SKM-1 treated with dmso at 0.1 percent for 144 hours (cell line): Measurements from ENCODE around the gene PXMP4.

ENCODE experiments used
- DNase-seq: peaks from one replicate; lab custom pipeline; 2025; ENCODE audit not compliant: unreplicated experiment; lab: John Stamatoyannopoulos, UW

Gene PXMP4

GRCh38 chr20:33732166-33732970 is 12.3 kb upstream of the PXMP4 start:
- DNase-seq, result peak; percentile 96

GRCh38 chr20:33731693-33732165 is 11.6 kb upstream of the PXMP4 start, which contains the start of gene ZNF341:
TSS of gene ZNF341 (plus strand) at chr20:33731996. CDS start at chr20:33732022, 26 bp downstream.
- DNase-seq, result peak; percentile 96

DNA sequence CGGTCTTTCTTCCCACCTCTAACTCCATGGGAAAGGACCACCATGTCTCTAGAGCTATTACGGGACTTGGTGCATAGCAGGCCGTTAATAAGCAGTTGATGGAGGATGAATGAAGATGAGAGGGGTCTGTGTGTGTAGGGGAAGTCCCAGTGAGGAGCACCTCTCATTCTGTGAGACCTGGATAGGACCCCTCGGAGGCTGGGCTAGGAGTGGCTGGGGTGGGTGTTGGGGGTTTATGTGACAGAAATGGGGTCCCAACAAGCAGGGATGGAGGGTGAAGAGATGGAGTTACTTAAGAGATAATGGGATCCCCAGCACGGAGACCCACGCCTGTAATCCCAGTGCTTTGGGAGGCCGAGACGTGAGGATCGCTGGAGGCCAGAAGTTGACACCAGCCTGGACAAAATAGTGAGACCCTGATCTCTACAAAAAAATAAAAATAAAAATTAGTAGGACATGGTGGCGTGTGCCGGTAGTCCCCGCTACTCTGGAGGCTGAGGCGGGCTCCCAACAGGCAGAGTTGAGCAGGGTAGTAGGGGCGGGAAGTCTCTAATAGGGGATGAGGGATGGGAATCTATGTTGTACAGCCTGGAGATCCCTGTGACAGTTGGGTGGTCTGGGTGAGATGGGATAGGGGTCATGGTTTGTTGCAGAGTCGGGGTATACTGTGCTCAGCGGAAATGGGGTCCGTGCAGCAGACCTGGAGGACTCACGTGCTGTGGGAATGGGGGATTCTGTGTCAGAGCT is 11.0 kb upstream of the PXMP4 start:
- DNase-seq, result no peak

- no peak for DNase-seq
These were observed 9.0 kb upstream of the PXMP4 start for GRCh38 chr20:33729101-33729500.

DNA sequence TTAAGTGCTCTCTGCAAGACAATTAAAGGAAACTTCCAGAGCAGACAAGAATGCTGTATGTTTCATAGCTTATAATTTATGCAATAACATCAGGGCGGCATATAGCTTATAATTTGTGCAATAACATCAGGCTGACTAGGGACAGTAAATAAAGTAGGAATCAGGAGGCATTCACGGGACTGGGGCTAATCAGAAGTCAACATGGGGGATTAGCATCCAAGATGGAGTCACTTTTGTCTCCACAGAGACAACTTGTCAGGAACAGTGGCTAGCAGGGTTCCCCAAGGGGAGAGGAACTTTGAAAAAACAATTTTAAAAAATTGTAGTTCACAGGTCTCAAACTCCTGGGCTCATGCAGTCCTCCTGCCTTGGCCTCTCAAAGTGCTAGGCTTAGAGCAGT is 8.4 kb upstream of the PXMP4 start:
- DNase-seq, result no peak

DNA sequence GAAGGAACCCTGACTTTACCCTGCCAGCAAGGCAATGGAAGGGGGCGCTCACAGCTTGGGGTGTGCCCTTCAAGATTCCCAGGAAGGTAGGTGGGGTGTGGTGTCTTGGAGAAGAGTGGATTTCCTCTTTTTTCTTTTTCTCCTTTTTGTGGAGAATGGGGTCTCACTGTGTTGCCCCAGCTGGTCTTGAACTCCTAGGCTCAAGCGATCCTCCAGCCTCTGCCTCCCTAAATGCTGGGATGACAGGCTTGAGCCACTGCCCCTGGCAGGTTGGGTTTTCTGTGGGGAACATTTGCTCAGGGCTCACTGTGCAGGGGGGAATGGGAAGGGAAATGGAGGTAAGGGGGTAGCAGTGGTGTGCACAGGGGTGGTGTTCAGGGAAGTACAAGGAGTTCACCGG is 7.7 kb upstream of the PXMP4 start:
- no peak for DNase-seq

DNA sequence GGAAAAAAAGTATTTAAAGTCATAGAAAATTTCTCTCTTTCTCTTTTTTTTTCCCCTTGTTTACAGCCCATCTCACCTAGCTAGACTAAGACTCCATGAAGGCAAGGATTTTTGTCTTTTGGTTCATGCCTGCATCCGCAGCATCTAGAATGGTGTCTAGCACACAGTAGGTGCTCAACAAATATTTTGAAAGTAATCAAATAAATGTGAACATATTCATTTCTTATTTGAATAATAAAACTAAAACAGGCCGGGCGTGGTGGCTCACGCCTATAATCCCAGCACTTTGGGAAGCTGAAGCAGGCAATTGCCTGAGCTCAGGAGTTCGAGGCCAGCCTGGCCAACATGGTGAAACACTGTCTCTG is 7.0 kb upstream of the PXMP4 start:
- DNase-seq, result no peak

GRCh38 chr20:33725607-33726264 is 5.6 kb upstream of the PXMP4 start:
- no peak for DNase-seq

DNA sequence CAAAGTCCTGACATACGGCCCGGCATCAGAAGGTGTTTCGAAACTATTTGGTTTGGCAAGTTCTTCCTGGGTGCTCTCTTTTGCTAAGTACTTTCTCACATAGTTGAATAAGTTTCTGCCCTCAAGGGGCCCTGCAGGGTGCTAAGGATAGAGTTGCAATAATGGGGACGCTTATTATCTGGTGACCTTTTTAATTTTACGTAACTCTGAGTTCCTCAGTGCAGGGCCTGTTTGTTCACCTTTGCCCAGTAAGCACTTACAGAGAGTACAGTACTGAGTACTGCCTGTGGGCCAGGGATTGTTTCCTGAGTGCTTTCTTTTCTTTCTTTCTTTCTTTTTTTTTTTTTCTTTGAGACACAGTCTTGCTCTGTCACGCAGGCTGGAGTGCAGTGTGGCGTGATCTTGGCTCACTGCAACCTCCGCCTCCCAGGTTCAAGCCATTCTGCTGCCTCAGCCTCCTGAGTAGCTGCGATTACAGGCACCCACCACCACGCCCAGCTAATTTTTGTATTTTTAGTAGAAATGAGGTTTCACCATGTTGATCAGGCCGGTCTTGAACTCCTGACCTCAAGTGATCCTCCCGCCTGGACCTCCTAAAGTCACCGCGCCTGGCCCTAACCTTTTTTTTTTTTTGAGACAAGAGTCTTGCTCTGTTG is 4.5 kb upstream of the PXMP4 start:
- peak; percentile 95 for DNase-seq

- no peak for DNase-seq
These were observed 1.5 kb upstream of the PXMP4 start for GRCh38 chr20:33721391-33722140.

DNA sequence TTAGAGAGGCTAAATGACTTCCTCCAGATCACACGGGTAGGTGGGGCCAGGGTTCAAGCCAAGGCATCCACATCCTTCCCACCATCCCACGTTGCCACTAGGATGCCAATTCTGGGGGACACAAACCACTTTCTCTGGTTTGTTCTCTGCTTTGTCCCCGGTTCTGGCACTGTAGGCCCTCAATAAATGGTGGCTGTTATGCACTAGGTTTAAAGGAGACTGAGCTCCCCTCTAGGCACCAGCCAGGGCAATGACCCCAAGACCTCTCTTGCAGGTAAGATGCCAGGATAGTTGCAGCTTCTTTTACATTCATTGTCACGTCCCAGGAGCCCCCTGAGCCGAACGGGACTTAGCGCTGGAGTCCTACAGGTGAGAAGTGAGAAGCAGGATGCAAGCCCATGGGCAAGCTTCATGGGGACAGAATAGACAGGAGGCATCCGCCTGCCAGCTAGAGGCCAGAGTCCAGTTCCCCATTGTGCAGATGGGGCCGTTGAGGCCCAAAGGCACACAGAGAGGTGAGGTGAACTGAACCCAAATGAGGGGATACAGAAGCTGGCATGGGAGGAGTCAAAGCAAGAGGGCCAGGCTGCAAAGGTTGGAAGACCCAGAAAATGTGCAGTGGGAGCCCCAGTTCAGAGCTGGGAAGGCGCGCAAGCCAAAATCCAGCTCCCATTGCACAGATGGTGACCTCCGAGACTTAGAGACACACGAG is 677 bp downstream of the PXMP4 start:
- DNase-seq, result no peak

GRCh38 chr20:33716498-33716897 is 3.6 kb downstream of the PXMP4 start:
- DNase-seq, result no peak

DNA sequence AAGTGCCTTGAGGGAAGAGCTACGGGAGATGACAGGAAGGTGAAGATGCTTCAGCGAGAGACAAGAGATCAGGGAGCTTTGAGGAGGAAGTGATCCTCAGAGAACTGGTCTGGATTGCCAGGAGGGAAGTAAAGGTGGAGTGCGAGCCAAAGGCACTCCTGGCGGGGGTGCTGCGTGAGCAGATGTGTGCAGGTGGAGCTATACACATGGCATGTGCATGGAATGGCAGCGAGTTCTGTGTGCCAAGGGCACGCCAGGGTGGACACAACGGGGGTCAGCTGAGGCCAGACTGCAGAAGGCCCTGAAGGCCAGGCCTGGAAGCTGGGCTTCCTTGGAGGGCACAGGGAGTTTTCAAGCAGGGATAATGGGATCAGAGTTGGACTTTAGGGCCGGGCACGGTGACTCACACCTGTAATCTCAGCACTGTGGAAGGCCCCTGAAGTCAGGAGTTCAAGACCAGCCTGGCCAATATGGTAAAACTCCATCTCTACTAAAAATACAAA is 6.2 kb downstream of the PXMP4 start:
- DNase-seq, result no peak

DNA sequence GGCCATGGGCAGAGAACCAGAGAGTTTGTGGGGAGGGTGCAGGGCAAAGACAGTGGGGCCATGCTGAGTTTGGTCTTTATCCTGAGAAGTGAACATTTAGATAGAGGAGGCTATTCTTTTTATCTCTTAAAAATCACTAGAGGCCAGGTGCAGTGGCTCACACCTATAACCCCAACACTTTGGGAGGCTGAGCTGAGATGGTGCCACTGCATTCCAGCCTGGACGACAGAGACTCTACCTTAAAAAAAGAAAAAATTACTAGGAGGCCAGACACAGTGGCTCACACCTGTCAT is 8.7 kb downstream of the PXMP4 start:
- DNase-seq, result no peak

DNA sequence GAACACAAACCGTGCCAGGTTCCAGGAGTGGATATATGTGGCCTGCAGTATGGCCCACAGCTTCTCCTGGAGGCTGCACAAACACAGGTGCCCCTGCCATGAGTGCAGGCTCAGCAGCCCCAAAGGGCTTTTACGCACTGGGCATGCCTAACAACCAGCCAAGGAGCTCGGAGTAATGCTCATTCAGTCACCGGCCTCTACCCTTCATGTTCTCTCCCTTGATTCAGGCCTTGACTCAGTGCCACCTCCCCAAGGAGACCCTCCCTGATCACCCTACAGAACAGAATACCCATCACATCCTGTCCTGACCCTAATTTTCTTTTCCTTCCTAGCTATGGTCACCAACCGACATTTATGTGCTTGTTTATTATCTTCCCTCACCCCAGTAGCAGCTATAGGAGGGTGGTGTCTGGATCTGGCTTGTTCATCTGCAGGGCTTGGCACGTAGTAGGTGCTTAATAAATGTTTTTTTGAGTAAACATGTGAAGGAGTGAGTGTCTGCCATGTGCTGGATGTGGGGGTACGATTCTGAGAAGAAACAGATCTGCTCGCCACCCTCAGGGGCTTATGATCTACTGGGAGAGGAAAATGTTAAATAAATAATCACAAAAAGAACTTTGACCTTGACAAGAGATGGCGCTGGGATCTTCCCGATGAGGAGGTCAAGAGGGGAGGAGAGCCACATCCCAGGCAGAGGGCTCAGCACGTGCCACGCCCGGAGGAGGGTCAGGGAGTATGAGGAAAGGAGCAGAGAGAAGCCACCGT is 9.2 kb downstream of the PXMP4 start:
- no peak for DNase-seq

- DNase-seq, result no peak
These were observed 10.1 kb downstream of the PXMP4 start for GRCh38 chr20:33709905-33710541.

DNA sequence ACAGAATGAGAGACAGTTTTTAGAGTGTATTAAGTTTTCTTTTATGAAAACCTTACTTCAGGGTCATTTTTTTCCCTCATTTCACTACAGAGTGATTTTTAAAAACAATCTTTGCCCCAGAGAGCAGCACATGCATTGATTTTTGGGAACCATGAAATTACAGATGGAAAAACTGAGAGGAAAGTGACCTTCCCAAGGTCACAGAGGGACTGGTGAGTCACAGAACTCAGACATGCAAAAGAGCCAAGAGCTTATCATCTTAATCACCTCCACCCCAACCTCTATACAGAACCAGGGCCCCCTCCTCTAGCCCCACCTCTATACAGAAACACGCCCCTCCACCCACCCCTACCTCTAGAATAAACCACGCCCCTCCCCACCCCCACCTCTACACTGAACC is 10.7 kb downstream of the PXMP4 start:
- DNase-seq, result no peak

DNA sequence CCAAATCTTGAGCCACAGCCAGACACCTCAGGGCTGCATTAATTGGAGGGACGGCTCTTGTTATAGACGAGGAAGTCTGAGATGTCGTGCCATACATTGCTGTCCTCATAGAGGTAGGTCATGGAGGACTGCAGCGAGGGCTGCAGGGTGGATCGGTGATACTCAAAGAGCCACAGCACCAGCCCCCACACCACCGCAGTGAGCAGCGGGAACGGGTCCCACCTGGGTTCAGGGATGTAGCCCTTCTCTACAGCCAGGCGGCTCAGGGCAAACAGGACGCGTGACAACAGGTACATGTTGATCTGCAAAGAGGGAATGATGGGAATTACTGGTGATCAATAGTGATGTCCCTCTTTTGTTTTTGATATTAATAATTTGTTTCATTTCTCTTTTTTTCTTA is 12.4 kb downstream of the PXMP4 start:
- no peak for DNase-seq
